Measurements from ENCODE around the gene GRK6.
A peak's percentile ranks its signal among the peaks of the same experiment; 100 is the strongest.

GRK6 gene

DNA sequence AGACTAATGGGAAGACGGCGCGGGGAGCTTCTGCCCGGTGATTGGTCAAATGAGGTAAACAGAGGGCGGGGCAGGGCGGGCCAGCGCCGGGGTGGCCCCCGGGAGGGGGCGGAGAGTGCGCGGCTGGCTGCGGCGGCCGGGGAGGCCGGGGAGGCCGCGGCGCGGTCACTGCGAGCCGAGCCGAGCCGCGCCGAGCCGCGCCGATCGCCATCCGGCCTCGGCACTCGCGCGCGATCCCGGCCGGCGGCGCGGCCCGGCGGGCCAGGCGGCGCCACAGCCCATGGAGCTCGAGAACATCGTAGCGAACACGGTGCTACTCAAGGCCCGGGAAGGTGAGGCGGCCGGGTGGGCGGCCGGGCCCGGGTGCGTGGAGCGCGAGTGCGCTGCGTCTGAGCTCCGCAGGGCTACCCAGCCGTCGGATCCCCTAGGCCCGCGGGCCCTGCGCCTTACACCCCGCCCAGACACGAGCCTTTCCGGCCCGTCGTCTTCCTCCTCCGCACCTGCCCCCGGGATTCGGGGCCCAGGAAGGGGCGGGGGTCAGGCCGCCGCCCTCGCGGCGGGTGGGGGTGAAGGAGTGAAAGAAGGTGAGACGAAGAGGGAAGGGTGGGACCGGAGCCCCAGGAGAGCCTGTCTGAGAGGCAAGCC is at the start of gene GRK6:
Gene GRK6, plus strand, starts transcription at position 111 of the 645 bp plus-strand sequence. Its CDS starts 170 bp downstream, at position 281.
- peak; percentile 63 for DNase-seq

DNA sequence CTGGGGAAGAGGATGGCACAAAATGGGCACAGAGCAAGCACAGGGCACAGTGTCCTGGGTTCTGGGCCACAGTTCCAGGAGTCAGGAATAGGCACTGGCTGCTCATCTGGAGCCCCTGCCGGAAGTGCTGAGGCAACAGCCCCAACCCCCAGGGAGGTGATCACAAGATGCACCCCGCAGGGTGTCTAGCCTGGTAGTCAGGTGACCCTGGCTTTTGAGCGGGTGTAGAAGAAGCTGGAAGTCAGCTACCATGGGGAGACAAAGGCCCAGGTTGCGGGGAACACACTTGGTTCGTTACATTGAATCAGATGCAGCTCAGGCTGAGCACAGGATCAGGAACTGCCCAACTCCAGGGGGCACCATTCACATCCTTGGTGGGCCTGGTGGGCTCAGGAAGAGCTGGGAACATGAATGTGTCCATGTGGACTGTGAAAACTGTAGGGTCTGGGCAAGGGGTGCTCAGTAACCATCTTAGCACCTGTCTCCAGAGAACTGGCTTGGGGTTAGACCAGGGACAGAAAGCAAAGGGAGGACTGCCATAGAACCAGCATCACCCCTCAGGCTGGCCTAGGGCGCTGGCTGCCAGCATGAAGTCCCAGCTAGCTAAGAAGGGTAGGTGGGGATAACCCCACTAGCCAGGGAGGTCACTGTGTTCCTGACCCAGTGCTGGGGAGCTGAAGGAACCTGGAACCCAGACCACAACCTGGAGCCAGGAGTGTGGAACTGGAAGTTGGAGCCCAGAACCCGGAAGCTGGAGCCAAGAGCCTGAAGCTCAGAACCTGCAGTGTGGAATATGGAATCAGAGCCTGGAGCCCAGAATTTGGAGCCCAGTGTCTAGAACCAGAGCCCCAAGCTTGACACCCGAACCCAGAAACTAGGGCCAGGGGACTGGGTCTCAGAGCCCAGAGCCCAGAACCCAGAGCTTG is 48.4 kb upstream of the GRK6 start:
- DNase-seq, result peak; percentile 10

DNA sequence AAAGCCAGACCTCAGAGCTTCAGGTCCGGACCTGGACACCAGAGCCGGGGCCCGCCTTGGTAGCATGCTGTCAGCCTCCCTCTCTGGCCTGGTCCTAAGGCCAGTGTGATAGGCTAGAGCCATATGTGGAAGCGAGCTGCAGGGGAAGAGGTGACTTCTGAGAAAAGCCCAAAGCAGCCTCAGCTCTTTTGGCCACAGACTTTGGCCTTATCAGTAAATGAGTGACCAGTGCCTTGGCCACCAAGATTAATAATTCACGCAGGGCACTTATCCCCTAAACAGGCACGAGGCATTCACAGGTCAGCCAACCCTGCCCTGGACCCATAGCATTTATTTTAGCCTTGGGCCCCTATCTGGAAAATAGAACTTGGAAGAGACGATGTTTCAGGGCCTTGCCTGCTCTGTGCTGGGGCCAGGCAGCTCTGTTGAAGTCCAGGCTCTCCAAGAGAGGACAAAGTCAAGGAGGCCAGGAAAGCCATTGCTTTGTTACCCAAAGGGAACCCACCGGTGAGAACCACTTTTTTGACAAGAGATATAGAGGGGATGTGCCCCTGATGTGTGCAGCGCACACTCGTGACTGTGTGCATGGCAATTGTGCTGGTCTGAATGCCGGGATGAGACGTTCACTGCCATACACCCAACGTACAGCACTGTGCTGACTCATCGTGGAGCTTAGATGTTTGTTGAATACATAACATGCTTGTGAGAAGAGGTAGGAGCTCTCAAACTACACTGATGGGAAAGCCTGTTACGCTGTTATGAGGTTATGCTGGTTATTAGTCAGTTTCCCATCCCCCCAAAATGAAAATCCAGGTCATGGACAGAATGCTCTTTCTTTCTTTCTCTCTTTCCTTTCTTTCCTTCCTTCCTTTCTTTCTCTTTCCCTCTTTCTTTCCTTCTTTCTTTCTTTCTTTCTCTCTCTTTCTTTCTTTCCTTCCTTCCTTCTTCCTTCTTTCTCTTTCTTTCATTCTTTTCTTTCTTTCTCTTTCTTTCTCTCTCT is 47.3 kb upstream of the GRK6 start:
- DNase-seq, result no peak

DNA sequence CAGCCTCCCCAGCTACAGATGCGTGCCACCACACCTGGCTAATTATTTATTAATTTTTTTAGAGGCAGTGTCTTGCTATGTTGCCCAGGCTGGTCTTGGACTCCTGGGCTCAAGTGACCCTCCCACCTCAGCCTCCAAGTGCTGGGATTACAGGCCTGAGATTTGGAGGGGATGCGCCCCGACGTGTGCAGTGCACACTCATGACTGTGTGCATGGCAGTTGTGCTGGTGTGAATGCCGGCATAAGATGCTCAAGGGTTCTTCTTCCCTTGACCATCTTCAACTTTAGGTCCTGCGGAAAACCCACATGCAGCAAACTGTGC is 45.7 kb upstream of the GRK6 start:
- DNase-seq, result no peak

DNA sequence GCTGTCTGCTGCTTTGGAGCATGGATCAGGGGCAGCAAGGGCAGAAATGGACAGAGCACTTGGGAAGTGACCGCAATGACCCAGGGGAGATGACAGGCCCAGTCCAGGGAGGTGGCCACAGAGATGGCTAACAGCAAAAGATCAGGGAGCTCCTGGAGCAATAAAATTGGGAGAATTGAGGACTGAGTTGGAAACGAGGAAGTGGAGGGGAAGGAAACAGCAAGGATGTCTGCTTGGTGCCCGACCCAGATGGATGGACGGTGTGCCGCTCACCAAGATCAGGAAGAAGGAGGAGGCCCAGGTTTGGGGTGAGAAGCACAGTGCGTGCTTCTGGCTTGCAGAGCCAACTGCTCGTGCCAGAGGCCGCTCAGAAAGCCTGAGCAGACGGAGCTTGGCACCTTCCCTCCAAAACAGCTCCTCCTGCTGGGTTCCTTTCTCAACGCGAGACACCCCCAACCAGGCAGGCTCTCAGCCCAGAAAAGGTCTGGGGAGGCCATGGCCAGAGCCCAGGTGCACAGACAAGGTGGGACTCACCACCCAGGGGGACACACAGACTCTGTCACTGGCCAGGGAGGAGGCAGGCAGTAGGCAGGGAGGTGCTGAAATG is 44.0 kb upstream of the GRK6 start:
- peak; percentile 73 for DNase-seq

DNA sequence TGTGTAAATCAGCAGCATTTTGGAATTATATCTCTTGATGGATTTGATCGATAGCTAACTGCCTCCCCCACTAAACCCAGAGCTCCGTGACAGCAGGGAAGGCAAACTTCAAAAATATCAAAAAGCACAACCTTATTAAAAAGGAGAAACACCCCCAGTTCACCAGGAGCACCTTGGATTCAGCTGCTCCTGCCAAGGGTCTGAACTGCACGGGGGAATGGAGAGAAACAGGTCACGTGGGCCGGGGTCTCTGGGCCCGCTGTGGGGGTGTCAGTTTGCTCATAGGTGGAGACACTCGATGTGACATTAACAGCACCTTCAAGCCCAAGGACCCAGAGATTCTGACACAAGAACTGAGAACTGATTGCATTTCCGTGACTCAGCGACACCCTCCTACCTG is 43.3 kb upstream of the GRK6 start:
- DNase-seq, result no peak

DNA sequence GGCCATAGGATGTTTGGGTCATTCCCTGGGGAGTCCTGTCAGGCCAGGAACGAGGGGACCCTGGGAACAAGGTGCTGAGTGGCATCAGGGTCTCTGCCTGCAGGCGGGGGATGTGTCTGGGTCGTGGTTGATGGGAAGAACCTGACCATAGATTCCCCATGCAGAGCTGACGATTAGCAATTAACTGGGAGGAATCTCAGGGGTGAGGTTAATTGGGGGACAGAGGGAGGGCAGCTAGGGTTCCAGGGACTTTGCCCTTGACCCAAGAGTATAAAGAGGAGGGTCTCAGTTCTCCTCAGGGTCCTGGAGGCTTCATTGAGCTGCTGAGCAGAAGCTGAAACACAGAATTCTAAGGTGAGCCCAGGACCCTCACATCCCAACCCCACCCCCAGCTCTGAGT is 42.3 kb upstream of the GRK6 start, which contains the start of gene SLC34A1:
Gene SLC34A1, plus strand, starts transcription at position 301 of the 400 bp plus-strand sequence. CDS start 1,308 bp downstream, outside the sequence.
- no peak for DNase-seq

DNA sequence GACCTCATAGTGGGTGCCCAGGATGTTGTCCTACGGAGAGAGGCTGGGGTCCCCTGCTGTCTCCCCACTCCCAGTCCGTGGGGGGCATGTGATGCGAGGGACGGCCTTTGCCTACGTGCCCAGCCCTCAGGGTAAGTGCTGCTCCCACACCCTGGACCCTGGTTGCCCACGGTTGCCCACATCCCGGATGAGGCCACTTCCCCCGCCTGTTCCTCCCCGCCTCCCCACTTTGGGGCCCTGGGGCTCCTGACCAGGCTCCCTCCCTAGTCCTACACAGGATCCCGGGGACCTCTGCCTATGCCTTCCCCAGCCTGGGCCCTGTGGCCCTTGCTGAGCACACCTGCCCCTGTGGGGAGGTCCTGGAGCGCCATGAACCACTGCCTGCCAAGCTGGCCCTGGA is 40.8 kb upstream of the GRK6 start:
- no peak for DNase-seq

DNA sequence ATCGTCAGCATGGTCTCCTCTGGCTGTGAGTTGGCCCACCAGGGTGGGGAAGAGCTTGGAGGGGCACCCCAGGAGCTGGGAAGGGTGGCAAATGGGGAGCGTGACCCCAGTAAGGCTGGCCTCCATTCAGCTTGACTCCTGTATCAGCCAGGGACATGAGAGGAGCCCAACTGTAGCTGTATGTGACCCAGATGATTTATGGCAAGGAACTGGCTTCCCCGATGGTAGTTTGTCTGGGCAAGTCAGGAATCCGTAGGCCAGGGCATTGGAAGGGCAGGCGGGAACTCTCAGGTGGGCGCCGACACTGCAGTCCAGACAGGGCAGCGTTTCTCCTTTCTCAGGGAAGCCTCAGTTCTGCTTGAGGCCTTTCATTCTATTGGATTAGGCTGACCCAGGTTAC is 39.9 kb upstream of the GRK6 start:
- no peak for DNase-seq

DNA sequence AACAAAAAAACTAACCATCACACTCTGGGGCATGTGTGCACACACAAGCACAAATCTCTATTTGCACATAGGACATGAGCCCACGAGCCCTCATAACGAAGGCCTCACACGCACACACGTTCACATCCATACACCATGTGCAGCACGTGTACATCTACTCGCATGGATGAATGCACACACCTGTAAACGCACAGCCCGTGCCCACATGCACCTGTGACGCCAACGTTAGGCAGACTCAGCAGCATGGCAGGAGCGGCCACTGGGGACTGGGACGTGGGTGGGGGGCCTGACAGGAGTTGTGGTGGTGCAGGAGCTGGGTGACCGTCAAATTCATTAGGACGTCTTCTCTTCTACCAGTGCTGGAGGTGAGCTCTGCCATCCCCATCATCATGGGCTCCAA is 39.1 kb upstream of the GRK6 start:
- DNase-seq, result no peak

DNA sequence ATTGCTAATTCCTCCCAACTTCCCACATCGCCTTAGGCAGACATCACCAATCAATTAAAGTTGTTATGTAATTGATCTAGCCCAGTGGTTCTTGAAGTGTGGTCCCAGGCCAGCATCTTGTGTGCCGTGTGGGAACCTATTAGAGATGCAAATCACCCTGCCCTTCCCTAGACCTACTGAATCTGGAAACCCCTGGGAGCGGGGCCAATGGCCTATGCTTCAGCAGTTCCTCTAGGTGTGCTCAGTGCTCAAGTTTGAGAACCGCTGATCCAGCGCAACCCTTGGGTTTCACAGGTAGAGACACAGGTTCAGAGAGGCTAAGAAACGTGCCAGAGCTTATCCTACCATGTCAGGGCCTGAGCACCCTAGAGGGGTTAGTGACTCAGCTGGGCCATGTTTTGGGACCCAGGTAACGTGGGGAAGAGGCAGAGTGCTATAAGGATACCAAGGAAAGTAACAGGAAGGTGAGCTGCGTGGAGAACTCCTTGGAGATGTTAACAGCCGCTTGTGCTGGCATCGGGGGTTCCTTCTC is 37.9 kb upstream of the GRK6 start:
- no peak for DNase-seq

DNA sequence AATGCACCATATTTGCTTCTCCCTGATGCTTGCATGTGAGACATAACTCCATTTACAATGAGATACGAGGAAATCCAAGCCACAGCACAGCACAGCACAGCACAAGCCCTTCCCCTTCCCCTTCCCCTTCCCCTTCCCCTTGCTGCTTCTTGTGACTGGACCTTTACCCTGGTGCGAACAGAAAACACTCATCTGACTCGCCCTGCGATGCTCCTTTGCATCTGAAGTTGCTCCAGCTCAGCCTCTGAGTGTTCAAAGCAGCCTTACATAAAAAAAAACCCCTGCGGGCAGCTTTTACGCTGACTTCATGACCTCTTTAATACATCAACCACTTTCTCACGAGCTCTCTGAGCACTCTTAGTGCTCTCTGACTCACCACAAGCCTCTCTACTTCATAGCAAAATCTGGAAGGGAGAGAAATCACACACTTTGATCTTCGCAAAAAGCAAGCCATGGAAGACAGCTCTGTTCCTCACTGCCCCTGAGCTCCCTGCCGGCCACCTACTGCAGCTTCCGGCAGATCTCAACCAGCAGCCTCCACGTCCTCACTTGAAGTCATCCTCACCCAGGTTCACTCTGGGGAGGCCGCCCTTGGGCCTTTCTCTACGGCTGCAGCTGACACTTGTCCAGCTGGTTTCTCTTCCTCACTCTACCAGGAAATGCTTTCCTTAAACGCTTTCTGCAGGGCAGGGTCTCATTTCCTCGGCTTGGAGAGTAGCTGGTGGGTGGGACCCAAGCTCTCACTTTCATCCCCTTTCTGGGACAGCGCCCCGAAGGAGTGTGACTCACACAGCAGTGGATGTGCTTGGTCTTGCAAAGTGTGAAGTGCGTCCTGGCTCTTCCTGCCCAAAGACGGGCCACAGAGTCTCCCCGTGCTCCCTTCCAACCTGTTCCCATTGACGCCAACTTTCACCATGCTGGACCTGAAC is 37.0 kb upstream of the GRK6 start:
- DNase-seq, result peak; percentile 65

DNA sequence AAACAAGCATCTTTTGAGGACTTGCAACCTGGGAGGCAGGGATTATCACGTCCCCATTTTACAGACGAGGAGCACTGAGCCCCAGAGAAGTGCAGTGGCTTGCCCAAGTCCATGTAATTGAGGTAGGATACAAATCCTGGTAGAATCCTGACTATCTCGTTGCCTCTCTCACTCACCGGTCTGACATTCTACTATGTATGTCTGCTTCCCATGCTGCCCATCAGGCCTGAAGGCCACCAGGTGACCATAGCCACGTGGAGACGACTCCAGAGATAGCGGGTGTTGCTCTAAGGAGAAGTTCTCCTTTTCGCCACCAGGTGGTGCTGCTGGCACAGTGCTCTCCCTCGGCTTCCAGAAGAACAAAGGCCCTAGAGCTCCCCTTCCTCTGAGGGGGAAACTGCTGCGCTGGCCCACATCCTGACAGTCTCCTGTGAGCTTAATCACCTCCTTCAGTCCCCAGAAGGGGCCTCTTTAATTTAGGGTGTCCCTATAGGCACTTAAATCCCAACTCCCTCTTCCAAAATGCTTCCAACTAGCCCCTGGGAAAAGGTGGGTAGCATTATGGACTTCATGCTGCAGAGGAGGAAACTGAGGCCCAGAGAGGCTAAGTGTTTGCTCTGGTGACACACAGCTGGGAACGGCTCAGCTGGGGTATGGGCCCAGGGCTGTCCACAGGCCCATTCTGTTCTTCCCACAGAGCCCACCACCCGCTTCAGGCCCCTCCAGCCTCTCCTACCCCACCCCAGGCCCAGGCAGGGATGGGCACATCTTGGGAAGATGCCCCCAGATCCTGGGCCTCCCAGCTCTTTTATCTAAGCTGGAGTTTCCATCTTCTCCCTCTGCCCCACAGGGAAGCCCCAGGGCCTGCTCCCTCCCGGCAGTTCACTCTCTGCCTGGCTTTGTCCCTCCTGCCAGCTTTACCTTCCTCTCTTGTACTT is 35.8 kb upstream of the GRK6 start:
- peak; percentile 92 for DNase-seq

DNA sequence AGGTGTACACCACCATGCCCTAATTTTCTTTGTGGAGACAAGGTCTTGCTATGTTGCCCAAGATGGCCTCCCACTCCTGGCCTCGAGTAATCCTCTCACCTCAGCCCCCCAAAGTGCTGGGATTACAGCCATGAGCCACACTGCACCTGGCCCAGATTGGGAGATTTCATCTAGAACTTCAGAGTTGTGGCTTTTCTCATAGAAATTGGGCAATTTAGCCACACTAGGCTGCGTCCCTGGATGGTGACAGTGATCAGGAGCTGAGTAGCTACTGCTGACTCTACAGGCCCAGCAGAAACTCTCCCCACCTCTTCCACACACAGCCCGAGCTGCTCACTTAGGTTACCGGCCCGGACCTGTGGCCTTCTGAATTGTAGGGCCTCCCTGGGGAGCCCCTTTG is 33.7 kb upstream of the GRK6 start:
- no peak for DNase-seq

DNA sequence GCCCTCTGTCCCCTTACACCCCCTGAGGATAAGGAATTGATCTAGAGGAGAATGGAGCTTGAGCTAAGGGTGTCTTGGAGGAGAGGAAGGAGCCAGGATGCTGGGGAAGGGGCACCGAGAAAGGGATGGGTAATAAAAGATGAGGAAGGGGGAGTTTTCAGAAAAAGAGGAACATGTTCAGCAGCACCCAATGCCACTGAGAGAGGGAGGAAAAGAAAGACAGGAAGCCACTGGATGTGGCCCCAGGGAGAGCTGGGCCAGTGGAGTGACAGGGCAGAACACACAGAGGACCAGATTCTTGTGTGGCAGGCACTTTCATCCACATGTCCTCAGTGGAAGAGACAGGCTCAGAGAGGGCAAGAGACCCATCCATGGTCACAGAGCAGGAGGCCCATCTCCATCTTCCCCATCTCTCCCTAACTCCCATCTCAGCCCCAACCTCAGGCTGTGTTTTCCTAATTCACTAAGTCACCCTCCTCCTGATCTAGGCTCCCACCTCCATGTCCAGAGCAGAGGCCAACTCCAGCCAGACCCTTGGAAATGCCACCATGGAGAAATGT is 33.2 kb upstream of the GRK6 start:
- no peak for DNase-seq

DNA sequence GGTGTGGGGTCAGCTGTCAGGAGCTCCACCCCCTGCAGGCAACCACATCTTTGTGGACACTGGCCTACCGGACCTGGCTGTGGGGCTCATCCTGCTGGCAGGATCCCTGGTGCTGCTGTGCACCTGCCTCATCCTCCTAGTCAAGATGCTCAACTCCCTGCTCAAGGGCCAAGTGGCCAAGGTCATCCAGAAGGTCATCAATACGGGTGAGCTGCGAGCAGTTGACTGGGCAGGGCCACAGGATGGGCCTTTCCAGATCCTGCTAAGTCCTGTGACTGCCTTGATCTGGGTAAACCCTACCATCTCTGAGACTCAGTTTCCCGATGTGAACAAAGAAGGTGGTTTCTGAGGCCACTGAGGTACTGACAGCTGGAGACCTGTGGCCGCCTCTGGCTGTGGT is 32.5 kb upstream of the GRK6 start:
- DNase-seq, result no peak

DNA sequence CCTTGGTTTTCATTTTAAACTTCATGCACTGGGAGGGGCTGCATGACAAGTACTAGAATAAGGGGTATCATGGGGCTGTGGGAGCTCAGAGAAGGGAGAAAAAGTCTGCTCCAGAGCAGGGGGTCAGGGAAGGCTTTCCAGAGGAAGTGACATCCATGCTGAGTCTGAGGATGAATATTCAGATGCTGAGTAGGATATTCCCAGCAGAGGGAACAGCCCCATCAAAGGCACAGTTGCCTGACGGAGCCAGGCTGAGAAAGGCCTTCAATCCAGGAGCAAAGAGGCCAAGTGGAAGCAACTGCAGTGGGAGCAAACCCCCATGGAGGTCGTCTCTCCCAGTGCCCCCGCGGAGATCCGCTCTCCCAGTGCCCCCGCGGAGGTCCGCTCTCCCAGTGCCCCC is 30.4 kb upstream of the GRK6 start:
- no peak for DNase-seq

DNA sequence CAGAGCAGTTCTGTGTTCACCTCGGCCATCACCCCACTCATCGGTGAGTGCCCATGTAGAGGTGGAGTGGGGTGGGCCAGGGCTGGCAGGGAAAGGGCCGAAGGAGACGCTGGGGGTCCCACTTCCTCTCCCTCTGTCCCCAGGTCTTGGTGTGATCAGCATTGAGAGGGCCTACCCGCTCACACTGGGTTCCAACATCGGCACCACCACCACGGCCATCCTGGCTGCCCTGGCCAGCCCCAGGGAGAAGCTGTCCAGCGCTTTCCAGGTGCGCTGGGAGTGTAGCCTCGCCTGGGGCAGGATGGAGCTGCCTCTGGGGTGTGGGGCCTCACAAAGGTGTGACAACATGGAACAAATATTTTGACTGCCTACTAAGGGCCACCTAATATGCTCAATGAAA is 29.7 kb upstream of the GRK6 start:
- DNase-seq, result no peak

DNA sequence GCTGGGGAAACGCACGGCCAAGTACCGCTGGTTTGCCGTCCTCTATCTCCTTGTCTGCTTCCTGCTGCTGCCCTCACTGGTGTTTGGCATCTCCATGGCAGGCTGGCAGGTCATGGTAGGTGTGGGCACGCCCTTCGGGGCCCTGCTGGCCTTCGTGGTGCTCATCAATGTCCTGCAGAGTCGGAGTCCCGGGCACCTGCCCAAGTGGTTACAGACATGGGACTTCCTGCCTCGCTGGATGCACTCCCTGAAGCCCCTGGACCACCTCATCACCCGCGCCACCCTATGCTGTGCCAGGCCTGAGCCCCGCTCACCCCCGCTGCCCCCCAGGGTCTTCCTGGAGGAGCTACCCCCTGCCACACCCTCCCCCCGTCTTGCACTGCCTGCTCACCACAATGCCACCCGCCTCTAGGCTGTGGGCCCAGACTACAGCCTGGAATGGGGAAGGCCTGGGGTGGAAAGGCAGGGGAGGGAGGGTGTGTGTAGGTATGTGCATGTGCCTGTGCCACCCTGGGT is 28.5 kb upstream of the GRK6 start:
- no peak for DNase-seq

Measured in femur (tissue), 1 donor.